Activated CD8-positive, alpha-beta memory T cell treated with anti-CD3 and anti-CD28 coated beads, Interleukin-2, amount 50 U/mL, for 1 hour (primary cell): ENCODE results near the gene PAM.

Experiments
- DNase-seq: peaks from one replicate; pipeline ENCODE4 v3.0.0-alpha.2; 2020; ENCODE audit errors: extremely low read depth

PAM gene

DNA sequence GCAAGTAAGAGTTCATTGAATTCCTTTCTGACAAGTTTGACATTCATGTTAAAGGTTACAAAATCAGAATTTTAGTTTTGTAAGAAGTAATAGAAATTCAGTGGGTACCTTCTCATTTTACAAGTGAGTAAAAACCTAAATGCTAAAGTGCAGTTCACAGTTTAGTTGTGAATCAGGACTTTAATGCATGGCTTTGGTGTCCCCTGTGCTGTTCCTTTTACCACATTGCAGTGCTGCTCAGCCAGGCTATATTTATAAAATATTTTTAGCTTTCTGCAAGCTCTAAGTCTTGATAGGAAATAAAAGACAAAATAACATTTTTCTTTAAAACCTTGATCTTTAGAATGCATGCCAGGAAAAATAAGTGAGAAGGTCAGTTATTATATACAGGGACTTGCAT, 26.3 kb downstream of the PAM start:
- DNase-seq, result no peak

- DNase-seq, result no peak
Measured at GRCh38 chr5:102781786-102782185, 26.7 kb downstream of the PAM start.

DNA sequence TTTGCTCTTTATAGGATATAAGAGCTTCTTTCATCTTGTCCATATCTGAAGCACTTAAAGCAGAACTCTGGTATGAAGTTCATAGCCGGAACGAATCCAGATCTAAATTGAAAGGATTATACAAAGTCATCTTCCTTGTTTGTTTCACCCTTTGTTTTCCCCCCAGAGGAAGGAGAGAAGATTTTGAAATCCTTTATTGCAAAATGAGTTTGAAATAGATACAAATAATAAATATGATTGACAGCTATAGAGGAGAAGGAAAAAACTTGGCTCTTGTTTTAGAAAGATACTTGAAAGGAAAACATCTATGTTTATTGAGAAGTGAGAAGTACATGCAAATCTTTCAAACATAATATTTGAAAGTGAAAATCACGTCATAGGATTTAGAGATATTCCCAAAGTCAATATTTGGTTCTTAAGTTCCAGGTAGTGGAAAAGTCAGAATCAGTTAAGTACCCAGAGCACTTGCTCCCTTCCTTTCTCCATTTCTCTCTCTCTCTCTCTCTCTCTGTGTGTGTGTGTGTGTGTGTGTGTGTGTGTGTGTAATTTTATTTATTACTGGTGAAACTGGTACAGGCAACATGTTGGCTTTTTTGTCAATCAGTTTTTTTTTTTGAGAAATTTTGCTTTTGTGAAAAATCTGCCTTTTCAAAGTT, 27.2 kb downstream of the PAM start:
- no peak for DNase-seq

GRCh38 chr5:102787134-102787533, 32.0 kb downstream of the PAM start:
- no peak for DNase-seq

- DNase-seq, result no peak
Measured at GRCh38 chr5:102788788-102789187, 33.7 kb downstream of the PAM start.

- no peak for DNase-seq
Measured at GRCh38 chr5:102789469-102789868, 34.4 kb downstream of the PAM start.

- no peak for DNase-seq
Measured at GRCh38 chr5:102790748-102791147, 35.6 kb downstream of the PAM start.

GRCh38 chr5:102792705-102793104, 37.6 kb downstream of the PAM start:
- no peak for DNase-seq

DNA sequence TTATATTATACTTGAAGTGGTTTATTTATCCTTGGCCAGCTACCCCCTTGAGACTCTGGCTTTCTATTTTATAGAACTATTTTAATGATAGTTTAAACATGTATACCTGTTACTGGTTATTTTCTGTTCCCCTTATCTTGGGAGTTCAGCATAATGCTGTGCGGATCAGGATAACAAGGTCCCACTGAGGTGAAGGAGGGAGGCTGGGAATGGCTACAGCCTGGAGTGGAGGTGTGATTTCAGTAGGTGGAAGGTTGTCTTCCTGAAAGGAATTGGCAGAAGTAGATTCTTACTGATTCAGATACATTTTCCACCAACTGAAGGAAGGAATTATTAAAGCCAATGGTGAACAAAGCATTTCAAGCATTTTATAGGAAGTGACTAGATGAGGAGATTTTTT, 38.9 kb downstream of the PAM start:
- DNase-seq, result no peak

- DNase-seq, result no peak
Measured at GRCh38 chr5:102794677-102795331, 39.7 kb downstream of the PAM start.

DNA sequence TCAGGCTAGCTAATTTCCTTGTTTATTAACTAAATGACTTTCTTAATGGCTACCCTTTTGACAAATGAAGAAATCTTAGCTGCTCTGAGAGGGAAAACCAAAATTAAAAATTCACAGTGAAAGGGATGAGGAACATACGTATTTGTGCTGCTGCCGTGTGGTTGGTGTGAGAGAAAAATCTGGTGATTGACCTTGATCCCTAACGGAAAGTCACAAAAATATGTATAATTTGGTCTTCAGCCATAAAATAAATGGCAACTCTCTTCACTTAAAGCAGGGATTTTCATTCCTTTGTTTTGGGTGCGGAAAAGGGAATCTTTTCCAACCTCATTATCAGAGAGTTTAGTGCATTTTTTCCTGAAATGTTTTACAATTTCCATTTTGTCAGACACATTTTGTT, 40.4 kb downstream of the PAM start:
- no peak for DNase-seq

- no peak for DNase-seq
Measured at GRCh38 chr5:102796009-102796408, 40.9 kb downstream of the PAM start.

GRCh38 chr5:102796498-102796897, 41.4 kb downstream of the PAM start:
- no peak for DNase-seq

- no peak for DNase-seq
Measured at GRCh38 chr5:102797322-102797884, 42.3 kb downstream of the PAM start.

DNA sequence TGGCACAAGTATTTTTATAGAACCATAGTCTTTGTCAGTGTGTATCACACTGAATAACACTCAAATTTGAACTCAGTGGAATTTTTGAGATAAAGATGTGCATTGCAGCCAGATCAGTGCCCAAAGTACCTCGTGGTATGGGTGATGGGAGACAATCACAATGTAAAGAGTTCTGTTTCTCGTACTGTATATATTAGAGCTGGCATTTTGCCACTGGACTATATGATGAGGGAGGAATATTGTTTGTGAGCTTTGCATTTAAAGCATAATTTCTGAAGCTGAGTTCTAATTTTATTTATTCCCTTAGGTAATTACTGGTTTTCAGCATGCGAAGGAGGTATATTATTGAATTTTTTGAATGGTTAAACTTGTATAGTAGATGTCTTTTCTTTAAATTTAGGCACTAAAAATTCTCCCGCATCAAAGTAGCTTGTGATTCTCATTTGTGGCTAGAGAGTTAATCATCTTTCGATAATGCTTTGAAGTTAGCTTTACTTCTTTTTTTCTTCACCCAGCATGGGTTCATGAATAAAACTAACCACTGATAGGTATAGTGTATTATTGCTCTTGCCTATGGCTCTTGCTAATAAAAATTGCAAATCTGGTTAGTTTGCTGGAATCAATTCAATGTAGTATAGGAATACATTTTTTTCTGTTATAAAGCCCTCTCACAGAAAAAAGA, 43.1 kb downstream of the PAM start:
- no peak for DNase-seq

DNA sequence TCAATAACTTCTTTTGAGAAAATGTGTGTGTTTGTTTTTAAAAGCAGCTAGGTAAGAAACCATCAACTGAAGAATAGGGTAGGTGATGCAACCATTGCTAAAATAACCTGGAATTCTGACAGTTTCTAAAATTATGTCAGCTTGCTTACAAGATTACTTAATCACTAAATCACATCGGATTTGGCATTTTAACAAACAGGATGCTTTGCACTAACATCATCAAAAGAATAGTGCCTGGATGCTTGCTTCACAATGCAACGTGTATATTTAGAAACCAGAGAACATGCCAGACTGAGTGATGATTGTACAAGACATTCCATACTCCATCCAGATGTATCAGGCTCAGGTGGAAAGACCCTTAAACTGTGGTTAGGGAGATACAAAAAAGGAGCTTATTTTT, 43.9 kb downstream of the PAM start:
- DNase-seq, result no peak

- no peak for DNase-seq
Measured at GRCh38 chr5:102800427-102800826, 45.3 kb downstream of the PAM start.

GRCh38 chr5:102801371-102801770, 46.3 kb downstream of the PAM start:
- no peak for DNase-seq

DNA sequence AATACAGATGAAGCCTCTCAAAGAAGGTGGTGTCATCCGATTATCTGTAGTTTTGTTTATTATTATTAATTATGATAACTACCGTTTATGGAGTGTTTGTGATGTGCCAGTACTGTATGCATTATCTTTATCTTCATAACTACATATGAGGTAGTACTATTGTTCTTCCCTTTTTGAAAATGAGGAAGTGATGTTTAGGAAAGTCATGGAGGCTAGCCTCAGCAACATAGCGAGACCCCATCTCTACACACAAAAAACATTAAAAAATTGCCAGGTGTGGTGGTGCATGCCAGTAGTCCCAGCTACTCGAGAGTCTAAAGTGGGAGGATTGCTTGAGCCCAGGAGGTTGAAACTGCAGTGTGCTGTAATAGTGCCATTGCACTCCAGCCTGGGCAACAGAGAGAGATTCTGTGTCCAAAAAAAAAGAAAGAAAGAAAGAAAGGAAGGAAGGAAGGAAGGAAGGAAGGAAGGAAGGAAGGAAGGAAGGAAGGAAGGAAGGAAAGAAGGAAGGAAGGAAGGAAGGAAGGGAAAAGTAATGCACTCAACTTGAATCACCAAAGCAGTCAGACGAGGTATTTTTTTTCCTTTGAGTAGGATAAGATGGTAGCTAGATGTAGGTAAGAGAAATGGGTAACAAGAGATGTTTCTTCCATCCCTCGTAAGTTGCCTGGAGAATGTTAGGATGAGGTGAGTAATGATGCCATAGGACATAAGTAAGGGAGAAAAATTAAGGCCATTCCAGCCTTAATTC, 47.8 kb downstream of the PAM start:
- DNase-seq, result no peak

DNA sequence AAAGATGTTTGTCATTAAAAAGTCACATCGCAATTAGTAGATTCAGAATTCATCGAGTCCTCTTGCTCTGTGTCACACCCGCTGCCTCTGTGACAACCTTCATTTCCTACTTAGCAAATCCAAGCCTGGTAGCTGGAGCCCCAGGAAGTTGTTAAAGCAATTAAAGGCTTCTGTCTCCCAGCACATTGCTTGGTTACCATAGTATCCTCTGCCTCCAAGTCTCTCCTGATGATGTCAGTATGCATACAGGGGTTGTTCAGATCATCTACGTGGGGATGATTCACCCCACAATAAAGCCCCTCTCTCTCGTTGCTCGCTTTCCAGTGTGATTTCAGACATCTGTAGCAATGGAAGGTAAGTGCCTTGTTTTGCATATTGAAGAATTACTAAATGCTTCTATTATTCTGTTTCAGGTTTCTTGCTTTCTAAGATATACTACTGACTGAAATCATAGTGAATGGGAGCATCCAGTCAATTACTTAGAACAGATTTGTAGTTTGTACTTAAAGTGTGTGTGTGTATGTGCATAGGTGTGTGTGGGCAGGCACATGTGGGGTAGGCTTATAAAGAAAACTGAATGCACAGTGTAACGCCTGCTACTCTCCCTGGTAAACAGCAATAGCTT, 52.9 kb downstream of the PAM start:
- no peak for DNase-seq

DNA sequence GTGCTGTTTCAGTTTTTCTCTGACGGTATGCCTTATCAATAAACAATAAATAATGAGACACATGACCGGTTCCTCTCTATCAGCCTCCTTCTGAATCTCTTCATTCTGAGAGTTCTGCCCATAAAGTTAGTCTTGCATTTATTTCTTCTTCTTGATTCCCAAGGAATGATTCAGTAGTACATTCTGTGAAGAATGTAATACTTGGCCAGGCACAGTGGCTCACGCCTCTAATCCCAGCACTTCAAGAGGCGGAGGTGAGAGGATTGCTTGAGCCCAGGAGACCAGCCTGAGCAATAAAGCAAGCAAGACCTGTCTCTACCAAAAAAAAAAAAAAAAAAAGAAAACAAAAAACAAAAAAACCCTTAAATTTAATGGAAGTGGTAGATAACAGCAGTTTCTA, 53.9 kb downstream of the PAM start:
- no peak for DNase-seq

- no peak for DNase-seq
Measured at GRCh38 chr5:102811972-102812371, 56.9 kb downstream of the PAM start.
